Activated T-helper 1 cell treated with anti-CD3 and anti-CD28 coated beads, Interleukin-2, amount 50 U/mL, for 16 hours (primary cell): ENCODE results near the gene GPD2.
"Not testable (repeated sequence)": the region's sequence is repeated elsewhere in the genome, so short reads cannot be mapped to it uniquely, and the experiment has no call there.

Experiments
- DNase-seq, 2 donors: peaks; one replicate each; pipeline ENCODE4 v3.0.0-alpha.2; 2020; ENCODE audit warnings: low read depth in 1 of 2, low spot score in 1 of 2

Gene GPD2

GRCh38 chr2:156526950-156527636 is 90.9 kb downstream of the GPD2 start:
- no peak for DNase-seq

DNA sequence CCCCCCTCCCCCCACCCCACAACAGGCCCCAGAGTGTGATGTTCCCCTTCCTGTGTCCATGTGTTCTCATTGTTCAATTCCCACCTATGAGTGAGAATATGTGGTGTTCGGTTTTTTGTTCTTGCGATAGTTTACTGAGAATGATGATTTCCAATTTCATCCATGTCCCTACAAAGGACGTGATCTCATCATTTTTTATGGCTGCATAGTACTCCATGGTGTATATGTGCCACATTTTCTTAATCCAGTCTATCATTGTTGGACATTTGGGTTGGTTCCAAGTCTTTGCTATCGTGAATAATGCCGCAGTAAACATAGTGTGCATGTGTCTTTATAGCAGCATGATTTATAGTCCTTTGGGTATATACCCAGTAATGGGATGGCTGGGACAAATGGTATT is 92.4 kb downstream of the GPD2 start:
- not testable (repeated sequence) for DNase-seq

GRCh38 chr2:156532989-156533388 is 96.8 kb downstream of the GPD2 start:
- DNase-seq: no peak

DNA sequence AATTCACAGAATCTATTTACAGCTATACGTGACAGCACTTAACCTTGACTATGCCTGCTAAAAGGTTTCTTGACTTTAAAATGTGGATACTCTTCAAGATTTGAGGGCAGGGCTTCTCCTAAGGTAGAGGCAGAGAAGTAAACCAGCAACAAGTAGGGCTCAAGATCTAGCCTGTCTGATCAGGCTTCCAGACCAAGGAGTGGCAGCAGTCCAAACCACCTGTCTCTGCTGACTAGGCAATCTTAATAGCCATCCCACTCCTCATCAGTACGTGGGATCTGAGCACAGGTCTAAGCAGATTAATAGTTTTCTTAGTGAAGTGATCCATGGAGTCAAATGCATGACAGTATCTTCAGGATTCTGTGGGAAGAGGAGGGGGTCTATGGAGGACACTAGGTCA is 100.4 kb downstream of the GPD2 start:
- no peak for DNase-seq

DNA sequence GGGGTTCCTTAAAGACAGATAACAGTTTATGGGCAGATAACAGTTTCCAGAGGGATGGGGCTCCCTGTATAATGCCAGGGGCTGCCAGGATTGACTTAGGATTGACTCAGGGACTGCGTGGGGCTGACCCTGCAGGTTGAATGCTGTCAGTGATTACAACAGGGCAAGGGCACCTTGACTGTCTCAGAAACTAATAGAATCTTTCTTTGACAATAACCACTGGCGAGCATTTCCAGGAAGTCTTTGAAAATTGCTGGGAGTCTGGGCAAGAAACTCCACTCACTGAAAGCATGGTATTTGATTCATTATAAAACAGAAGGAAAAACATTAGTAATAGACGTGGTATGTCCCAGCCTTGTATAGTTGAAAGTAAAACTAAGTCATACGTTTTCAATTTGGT is 101.0 kb downstream of the GPD2 start:
- no peak for DNase-seq

- no peak for DNase-seq
Measured at GRCh38 chr2:156538083-156538504, 101.9 kb downstream of the GPD2 start.

DNA sequence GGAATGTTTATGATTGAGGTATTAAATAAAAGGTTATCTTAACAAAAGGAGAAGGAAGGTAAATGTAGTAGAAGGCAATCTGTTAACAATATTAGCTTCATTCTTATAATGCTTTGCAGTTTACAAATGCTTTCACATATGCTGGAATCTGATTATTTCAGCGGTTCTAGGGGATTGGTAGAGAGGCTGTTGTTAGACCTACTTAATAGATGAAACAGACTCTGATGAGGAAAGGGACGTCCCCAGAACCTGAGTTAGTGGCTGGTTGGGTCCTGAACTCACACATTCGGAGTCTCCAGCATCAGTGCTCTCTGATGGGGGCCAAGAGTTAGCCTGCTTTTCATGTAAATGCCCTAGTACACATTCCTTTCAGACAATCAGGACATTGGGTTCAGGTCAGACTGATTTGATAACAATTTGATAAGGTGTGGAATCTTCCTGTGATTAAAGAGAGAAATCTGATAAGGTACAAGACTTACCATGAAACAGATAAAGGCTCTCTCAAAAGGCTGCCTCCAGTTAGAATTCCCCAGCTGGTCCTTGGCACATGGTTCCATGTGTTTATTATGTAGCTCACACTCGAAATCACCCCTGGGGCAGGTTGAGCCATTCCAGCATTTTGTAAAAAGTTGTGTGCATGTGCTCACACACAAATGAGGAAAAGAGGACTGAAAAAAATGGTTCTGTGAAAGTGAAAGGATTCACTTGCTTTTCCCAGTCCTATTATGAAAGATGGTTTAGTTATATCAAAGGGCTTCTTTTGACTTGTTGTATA is 103.1 kb downstream of the GPD2 start:
- no peak for DNase-seq

DNA sequence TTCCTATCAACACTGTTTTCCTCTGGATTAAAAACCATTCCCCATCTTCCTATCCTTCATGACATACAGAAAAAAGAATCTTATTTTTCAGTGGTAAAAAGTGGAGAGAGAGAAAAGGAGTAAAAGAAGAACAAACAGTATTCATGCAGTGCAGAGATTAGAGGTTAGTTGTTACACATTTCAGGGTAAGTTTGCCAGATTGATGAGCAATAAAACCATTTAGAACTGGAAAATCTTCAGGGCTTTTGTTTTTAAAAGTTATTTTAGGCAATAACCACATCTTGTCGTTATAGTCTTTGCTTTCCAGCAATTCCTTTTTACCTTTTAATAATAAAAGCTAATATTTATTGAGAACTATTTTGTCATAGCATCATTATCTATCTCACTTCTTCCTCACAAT is 104.5 kb downstream of the GPD2 start:
- no peak for DNase-seq

DNA sequence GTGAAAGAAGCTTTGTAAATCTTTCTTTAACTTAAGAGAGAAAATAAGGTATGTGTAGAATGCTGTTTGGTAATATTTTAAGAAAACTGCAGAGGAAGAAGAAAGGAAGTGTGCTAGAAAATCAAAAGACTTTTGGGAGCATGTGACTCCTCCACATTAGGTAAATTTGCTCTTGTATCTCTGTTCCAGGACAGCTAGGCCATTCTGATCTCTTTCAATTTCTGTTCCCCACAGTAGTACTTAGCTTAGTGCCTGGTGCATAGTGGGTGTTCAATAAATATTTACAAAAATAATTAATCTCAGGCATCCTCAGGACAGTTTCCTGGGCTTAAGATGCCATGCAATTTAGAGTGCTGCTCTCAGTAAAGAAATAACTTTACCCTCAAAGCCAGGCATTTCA is 105.0 kb downstream of the GPD2 start:
- DNase-seq: no peak

GRCh38 chr2:156541706-156542105 is 105.5 kb downstream of the GPD2 start:
- DNase-seq: no peak

GRCh38 chr2:156548413-156548812 is 112.2 kb downstream of the GPD2 start:
- no peak for DNase-seq

DNA sequence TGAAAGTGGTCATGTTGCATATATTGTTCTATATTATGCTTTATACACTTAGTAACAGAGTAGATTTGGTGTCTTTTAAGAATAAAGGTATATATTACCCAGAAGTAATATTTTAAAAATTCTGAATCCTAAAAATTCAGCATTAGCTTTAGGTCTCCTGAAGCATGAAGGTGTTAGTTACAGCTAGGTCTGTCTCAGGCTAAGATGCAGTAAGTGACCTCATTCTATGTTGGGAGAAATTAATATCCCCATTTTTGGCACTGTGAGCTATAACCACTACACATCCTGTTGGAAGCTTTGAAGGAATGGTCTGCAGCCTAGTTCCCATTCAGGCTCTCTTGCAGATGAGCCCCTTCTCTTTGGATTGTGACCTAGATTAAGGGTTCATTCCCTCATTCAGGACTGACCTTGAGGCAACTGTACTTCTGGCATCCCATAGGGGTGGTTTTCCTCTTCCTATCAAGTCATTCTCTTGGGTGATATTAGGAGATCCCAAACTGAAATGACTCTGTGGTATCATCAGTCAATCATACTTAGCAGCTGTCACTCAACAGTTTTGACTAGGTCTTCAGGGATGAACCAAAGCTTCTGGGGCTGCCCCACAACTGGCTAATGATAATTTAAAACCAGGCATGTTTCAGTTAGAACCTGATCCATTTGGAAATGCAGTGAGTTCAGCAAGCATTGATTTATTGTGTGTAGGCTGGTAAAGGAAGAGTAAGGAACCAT is 117.7 kb downstream of the GPD2 start:
- DNase-seq: no peak

DNA sequence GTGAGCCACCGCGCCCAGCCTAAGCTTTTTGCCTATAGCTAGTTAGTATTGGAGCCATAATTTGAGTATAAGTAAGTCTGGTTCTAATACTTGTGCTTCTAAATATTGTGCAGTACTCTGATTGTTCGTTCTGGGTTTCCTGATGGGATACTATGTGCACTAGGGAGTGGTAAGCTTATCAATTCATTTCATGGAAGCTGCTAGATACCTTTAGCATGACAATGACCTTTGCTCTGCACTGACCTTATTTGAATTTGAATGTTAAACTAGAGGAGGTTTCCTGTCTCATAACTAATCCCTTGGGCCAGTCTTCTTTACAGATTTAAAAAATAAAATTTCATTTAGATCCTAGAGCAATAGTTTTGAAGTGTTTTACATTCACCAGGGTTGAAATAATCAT is 125.1 kb downstream of the GPD2 start:
- DNase-seq: no peak

GRCh38 chr2:156562124-156562523 is 125.9 kb downstream of the GPD2 start:
- no peak for DNase-seq

- no peak for DNase-seq
Measured at GRCh38 chr2:156563994-156564753, 128.0 kb downstream of the GPD2 start.

DNA sequence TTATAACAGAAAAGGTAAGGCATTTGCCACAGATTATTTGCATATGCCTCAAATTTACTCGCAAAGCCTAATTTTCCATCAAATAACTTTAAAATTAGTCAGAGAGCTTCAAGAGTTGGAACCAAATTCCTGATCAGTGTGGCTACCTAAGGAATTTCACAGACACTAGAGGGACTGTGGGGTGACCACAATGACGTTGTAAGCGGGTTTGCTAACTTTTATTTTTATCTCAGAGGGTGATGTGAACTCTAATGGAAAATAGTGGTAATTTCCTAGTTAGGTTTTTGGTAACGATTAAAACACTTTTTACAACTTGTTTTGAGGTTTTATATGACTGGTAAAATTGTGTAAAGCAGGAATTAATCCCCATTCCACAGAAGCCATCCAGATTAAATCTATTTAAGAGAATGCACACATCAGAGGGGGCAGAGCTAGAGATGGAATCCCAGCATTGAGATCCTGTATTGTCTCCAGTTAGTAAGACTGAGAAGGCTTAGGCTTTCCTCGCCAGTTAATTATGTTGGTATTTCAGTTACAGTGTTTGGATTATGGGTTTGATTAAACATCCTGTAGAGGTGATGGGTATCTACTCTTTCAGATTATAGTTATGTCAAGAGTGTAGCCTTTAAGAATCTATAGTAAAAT is 129.0 kb downstream of the GPD2 start:
- no peak for DNase-seq

DNA sequence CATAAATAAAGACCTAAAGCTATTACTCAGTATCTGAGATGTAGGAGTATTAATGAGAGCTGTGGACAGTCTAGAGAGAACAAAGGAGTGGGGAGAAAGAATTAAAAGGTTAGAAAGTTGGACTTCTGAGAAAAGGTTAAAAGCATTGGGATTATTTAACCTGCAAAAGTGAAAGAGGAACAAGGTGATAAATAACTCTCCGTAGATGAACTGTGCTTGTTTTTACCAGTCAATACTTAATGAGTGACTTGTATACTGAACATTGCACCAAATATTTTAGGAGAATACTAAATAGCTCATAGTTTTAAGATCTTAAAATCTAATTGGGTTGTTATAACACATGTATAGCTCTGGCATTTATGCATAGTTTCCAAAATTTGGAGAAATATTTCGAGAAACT is 137.5 kb downstream of the GPD2 start:
- DNase-seq: no peak

- DNase-seq: no peak
Measured at GRCh38 chr2:156574112-156574511, 137.9 kb downstream of the GPD2 start.

DNA sequence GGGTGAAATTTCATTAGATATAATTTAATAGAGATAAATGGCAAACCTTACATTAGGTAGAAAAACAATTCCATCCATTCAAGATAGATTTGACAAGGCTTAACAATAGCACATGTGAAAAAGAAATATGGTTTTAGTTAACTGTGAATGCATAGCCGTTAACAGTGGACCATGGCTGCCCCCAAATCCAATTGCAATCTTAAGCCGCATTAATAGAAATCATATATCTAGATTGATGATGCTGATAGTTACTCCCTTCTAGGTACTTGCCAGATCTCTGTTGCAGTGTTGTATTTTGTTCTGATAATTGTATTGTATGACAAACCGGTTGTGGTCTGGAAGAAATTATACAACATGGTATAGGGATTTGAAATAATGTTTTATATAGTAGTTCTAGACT is 139.8 kb downstream of the GPD2 start:
- no peak for DNase-seq

DNA sequence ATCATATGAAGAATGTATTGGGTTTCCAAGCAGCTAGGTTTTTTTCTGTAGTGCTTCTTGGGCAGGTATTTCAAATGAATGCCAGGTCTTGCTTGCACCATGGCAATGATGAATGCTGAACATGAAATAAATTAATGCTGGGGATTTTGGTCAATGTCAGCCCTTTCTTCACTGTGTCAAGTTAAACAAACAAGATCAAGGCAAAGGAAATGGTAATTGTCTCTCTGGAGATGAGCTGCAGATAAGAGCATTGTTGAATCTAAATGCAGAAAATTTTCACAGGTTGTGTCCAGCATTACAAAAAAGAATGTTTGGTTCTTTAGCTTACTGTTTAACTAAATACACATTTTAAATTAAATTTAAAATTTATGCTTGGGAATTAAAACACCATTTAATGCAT is 144.3 kb downstream of the GPD2 start:
- DNase-seq: no peak

GRCh38 chr2:156581280-156581679 is 145.1 kb downstream of the GPD2 start:
- no peak for DNase-seq
